ENCODE data around the gene KLF2. TPM values are rescaled to one million over a fixed set of nuclear protein-coding genes. Genes with fewer than 3 reads are reported as not detected.
A peak's percentile ranks its signal among the peaks of the same experiment; 100 is the strongest.
"Not testable (repeated sequence)": the region's sequence is repeated elsewhere in the genome, so short reads cannot be mapped to it uniquely, and the experiment has no call there.

Gene KLF2
- 44.7 to 50.9 TPM (median 49.4 TPM) in 3 replicates for total RNA-seq
- long read RNA-seq, transcript KLF2-201 (3 exons, 2,018 nt) = major isoform, 63 of 79 reads
- long read RNA-seq, partial matches to known transcripts = 16 of 79 reads
- long read RNA-seq, other reads (novel, unspliced or antisense) = 0 of 79 reads

DNA sequence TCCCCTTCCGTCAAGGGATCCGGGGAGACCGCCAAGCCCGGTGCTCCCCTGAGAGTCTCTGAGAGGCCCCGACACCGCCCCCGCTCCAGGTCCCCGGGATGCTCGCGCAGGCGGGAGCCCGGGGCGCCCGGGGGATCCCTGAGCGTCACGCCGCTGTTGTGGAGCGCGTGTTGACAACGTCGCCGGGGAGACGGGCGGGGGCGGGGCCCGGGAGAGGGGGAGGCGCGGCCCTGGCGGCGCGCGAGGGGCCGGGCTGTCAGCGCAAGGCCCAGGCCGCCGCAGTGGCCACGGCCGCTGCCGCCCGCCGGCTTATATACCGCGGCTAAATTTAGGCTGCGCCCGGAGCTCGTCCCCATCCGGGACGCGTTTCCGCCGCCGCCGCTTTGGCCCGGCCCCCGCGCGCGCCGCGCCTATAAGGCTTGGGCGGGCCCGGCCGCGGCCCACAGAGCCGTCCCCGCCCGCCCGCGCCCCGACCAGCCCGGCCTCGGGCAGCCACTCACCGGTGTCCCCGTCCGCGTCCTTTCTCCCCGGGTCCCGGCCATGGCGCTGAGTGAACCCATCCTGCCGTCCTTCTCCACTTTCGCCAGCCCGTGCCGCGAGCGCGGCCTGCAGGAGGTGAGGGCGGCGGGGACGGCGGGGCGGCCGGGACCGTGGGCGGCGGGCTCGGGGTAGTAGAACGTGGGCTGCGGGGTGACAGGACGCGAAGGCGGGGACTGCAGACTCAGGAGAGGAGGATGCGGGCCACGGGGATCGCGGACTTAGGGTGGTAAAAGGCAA, at the start of gene KLF2:
TSS of gene KLF2 (plus strand) at position 443 of the 777 bp plus-strand sequence. CDS start at position 541, 98 bp downstream.
- Mint-ChIP-seq H3K4me1 (ENCODE audit: low read depth) (peaks cover 34% of the 10 kb centered on the region), H3K27ac (ENCODE audit: unreplicated experiment) (peak within 1 kb of the TSS; percentile 79), H3K27me3 (ENCODE audit: low read depth) (no peaks in the 10 kb centered on the region)

DNA sequence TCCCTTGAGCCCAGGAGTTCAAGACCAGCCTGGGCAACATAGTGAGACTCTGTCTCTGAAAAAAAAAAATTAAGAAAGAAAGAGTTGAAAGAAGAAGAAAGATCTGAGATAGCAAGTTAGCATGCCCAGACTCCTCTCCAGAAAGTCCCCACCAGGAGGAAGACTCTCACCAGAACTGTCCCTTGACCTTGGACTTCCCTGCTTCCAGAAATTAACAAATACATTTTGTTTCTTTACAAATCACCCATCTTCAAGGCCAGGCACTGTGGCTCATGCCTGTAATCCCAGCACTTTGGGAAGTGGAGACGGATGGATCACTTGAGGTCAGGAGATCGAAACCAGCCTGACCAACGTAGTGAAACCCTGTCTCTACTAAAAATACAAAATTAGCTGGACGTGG, 44.3 kb upstream of the KLF2 start:
- H3K9me3 Mint-ChIP-seq (ENCODE audit: low read depth) = no peaks in the 10 kb centered on the region
- peaks cover 17% of the 10 kb centered on the region for H3K4me1 Mint-ChIP-seq (ENCODE audit: low read depth)
- no peak overlapping the region for H3K27ac Mint-ChIP-seq (ENCODE audit: unreplicated experiment)
- TF ChIP-seq, protein P1, sequence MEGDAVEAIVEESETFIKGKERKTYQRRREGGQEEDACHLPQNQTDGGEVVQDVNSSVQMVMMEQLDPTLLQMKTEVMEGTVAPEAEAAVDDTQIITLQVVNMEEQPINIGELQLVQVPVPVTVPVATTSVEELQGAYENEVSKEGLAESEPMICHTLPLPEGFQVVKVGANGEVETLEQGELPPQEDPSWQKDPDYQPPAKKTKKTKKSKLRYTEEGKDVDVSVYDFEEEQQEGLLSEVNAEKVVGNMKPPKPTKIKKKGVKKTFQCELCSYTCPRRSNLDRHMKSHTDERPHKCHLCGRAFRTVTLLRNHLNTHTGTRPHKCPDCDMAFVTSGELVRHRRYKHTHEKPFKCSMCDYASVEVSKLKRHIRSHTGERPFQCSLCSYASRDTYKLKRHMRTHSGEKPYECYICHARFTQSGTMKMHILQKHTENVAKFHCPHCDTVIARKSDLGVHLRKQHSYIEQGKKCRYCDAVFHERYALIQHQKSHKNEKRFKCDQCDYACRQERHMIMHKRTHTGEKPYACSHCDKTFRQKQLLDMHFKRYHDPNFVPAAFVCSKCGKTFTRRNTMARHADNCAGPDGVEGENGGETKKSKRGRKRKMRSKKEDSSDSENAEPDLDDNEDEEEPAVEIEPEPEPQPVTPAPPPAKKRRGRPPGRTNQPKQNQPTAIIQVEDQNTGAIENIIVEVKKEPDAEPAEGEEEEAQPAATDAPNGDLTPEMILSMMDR (IDR thresholded peaks at IDR 0.05) = no peak
- no peaks in the 10 kb centered on the region for H3K36me3 Mint-ChIP-seq (ENCODE audit: low read depth)
- H3K27me3 Mint-ChIP-seq (ENCODE audit: low read depth) = peaks cover 7% of the 10 kb centered on the region
- H3K4me3 Mint-ChIP-seq (ENCODE audit: unreplicated experiment) = no peak overlapping the region
- DNase-seq (ENCODE audit: low spot score) = no peak

More for the DNA sequence above, at the start of gene KLF2:
- Mint-ChIP-seq H3K9me3 (ENCODE audit: low read depth) (no peaks in the 10 kb centered on the region), H3K4me3 (ENCODE audit: unreplicated experiment) (peak within 1 kb of the TSS; percentile 59), H3K36me3 (ENCODE audit: low read depth) (peaks cover 27% of the 10 kb centered on the region)
- DNase-seq (ENCODE audit: low spot score) = peak; percentile 94
- TF ChIP-seq, protein P1 (IDR thresholded peaks at IDR 0.05) = no peak

DNA sequence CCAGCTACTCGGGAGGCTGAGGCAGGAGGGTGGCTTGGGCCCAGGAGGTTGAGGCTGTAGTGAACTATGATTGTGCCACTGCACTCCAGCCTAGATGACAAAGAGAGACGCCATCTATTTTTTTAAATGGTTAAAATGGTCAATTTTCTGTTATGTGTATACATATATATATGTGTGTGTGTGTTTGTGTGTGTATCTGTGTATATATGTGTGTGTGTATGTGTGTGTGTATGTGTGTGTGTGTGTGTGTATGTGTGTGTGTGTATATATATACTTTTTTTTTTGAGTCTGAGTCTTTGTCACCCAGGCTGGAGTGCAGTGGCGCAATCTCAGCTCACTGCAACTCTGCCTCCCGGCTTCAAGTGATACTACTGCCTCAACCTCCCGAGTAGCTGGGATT, 42.9 kb upstream of the KLF2 start:
- H3K36me3 Mint-ChIP-seq (ENCODE audit: low read depth) = no peaks in the 10 kb centered on the region
- H3K9me3 Mint-ChIP-seq (ENCODE audit: low read depth) = no peaks in the 10 kb centered on the region
- peaks cover 25% of the 10 kb centered on the region for H3K4me1 Mint-ChIP-seq (ENCODE audit: low read depth)
- H3K4me3 Mint-ChIP-seq (ENCODE audit: unreplicated experiment) = no peak overlapping the region
- TF ChIP-seq, protein P1 (IDR thresholded peaks at IDR 0.05) = no peak
- H3K27ac Mint-ChIP-seq (ENCODE audit: unreplicated experiment) = no peak overlapping the region
- H3K27me3 Mint-ChIP-seq (ENCODE audit: low read depth) = peaks cover 6% of the 10 kb centered on the region
- DNase-seq (ENCODE audit: low spot score) = no peak

DNA sequence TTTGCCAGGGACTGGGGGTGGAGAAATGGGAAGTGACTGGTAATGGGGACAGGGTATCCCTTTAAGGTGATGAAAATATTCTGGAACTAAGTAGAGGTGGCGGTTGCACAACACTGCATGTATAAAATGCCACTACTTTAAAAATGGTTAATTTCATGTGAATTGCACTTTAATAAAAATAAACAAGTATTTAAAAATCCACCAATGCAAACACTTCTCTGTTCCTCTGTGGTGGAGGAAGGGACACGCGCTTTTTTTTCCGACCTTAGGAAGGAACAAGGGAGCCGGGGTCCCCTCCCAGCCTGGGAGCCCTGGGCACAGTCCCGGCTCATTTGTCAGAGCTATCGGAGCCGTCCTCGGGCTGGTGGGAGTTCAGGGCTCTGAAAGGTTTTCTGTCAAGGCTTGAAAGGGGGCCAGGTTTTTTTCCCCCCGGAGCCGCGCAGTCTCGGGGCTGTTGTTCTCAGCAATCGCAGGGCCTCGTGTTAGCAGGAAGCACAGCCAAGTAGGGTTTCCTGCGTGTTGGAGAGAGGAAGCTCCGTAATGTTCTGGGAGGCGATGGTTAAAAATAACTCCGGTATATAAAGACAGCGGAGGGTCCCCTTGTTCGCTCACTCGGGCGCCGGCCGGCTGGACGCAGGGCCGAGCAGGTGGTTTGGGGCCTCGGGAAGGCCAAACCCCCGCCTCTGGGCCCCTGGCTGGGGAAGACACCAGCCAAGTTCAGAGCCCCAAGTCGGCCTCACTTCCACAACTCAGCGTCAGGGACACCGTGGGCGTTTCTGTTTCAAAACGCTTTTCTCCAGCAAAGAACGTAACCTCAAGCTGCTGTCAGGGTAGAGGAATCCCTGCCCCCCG, 41.2 kb upstream of the KLF2 start:
- Mint-ChIP-seq H3K4me1 (ENCODE audit: low read depth) (peaks cover 28% of the 10 kb centered on the region), H3K27ac (ENCODE audit: unreplicated experiment) (peak overlapping the region; percentile 94), H3K4me3 (ENCODE audit: unreplicated experiment) (peak overlapping the region; percentile 41), H3K27me3 (ENCODE audit: low read depth) (peaks cover 13% of the 10 kb centered on the region), H3K36me3 (ENCODE audit: low read depth) (no peaks in the 10 kb centered on the region), H3K9me3 (ENCODE audit: low read depth) (no peaks in the 10 kb centered on the region)
- no peak for DNase-seq (ENCODE audit: low spot score)
- TF ChIP-seq, protein P1 (IDR thresholded peaks at IDR 0.05) = no peak

DNA sequence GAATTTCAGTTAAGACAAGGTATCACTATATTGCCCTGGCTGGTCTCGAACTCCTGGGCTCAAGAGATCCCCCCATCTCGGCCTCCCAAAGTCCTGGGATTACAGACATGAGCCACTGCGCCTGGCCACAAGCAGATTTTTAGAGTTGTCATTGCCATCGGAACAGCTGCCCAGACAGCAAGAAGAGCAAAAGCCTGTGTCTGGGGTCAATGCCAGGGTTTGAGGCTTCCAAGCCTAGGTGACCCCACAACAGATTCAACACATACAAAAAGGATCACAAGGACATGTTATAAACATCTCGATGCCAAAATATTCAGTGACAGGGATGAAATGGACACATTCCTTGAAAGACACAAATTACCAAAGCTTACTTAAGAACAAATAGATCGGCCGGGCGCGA, 40.1 kb upstream of the KLF2 start:
- Mint-ChIP-seq H3K9me3 (ENCODE audit: low read depth) (no peaks in the 10 kb centered on the region), H3K4me1 (ENCODE audit: low read depth) (peaks cover 20% of the 10 kb centered on the region), H3K27ac (ENCODE audit: unreplicated experiment) (peak overlapping the region; percentile 3), H3K27me3 (ENCODE audit: low read depth) (peaks cover 14% of the 10 kb centered on the region), H3K4me3 (ENCODE audit: unreplicated experiment) (no peak overlapping the region), H3K36me3 (ENCODE audit: low read depth) (no peaks in the 10 kb centered on the region)
- TF ChIP-seq, protein P1 (IDR thresholded peaks at IDR 0.05) = no peak
- no peak for DNase-seq (ENCODE audit: low spot score)

DNA sequence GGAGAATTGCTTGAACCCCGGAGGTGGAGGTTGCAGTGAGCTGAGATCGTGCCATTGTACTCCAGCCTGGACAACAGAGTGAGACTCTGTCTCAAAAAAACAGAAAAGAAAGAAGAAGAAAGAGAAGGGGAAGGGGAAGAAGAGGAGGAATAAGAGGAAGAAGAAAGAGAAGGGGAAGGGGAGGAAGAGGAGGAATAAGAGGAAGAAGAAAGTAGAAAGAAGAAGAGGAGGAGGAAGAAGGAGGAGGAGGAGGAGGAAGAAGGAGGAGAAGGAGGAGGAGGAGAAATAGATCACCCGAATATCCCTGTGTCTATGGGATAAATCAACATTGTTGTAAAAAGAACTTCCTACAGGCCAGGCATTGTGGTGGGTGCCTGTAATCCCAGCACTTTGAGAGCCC, 39.5 kb upstream of the KLF2 start:
- H3K4me1 Mint-ChIP-seq (ENCODE audit: low read depth) = peaks cover 20% of the 10 kb centered on the region
- not testable (repeated sequence) for H3K9me3 Mint-ChIP-seq (ENCODE audit: low read depth); H3K27ac Mint-ChIP-seq (ENCODE audit: unreplicated experiment); DNase-seq (ENCODE audit: low spot score); H3K36me3 Mint-ChIP-seq (ENCODE audit: low read depth); H3K4me3 Mint-ChIP-seq (ENCODE audit: unreplicated experiment)
- peaks cover 15% of the 10 kb centered on the region for H3K27me3 Mint-ChIP-seq (ENCODE audit: low read depth)
